GM21367 (cell line): ENCODE measurements around the gene CDRT4.

Experiments used
- ATAC-seq: cut with Tn5 transposase; IDR thresholded peaks from one replicate; pipeline ENCODE4 v1.9.1; 2021; ENCODE audit not compliant: unreplicated experiment

Gene CDRT4

GRCh38 chr17:15432807-15433611, 34.4 kb downstream of the CDRT4 start:
- ATAC-seq, result no peak

- ATAC-seq, result no peak
Measured at GRCh38 chr17:15431766-15432165, 35.7 kb downstream of the CDRT4 start.

GRCh38 chr17:15431196-15431595, 36.2 kb downstream of the CDRT4 start:
- no peak for ATAC-seq

- ATAC-seq, result no peak
Measured at GRCh38 chr17:15424521-15424920, 42.9 kb downstream of the CDRT4 start.

- ATAC-seq, result no peak
Measured at GRCh38 chr17:15422392-15422965, 44.9 kb downstream of the CDRT4 start.

GRCh38 chr17:15418781-15419180, 48.6 kb downstream of the CDRT4 start:
- no peak for ATAC-seq

- no peak for ATAC-seq
Measured at GRCh38 chr17:15414532-15415306, 52.7 kb downstream of the CDRT4 start.

GRCh38 chr17:15413101-15413771, 54.2 kb downstream of the CDRT4 start:
- no peak for ATAC-seq

GRCh38 chr17:15412606-15413005, 54.8 kb downstream of the CDRT4 start:
- no peak for ATAC-seq

GRCh38 chr17:15411384-15412198, 55.8 kb downstream of the CDRT4 start:
- no peak for ATAC-seq

- no peak for ATAC-seq
Measured at GRCh38 chr17:15409721-15410250, 57.6 kb downstream of the CDRT4 start.

GRCh38 chr17:15408803-15409202, 58.6 kb downstream of the CDRT4 start:
- ATAC-seq, result no peak

GRCh38 chr17:15406081-15406480, 61.3 kb downstream of the CDRT4 start:
- no peak for ATAC-seq

GRCh38 chr17:15405058-15405415, 62.4 kb downstream of the CDRT4 start:
- no peak for ATAC-seq

- no peak for ATAC-seq
Measured at GRCh38 chr17:15404106-15405057, 63.0 kb downstream of the CDRT4 start.

GRCh38 chr17:15403276-15403939, 64.0 kb downstream of the CDRT4 start:
- ATAC-seq, result no peak

- ATAC-seq, result no peak
Measured at GRCh38 chr17:15399443-15399842, 68.0 kb downstream of the CDRT4 start.

GRCh38 chr17:15398736-15399331, 68.6 kb downstream of the CDRT4 start:
- ATAC-seq, result no peak
